AG10803 (cell line): Measurements from ENCODE around the gene GGCX.

Source experiments
- DNase-seq: peaks from one replicate; pipeline ENCODE4 v3.0.0; 2010; ENCODE audit warnings: low read depth
- H3K4me3 ChIP-seq: 2 replicates; pipeline ENCODE4 v1.5.1; 2011; ENCODE audit warnings: mild to moderate bottlenecking, low read length, control low read depth
- CTCF ChIP-seq: conservative IDR thresholded peaks from 2 replicates; pipeline ENCODE4 v1.5.1; 2011; ENCODE audit warnings: mild to moderate bottlenecking, low read length, control low read depth, inconsistent platforms

Gene GGCX

GRCh38 chr2:85504778-85505261 is 56.5 kb downstream of the GGCX start:
- DNase-seq = peak; percentile 92
- H3K4me3 ChIP-seq = no peak overlapping the region
- TF ChIP-seq CTCF = no peak

- no peak overlapping the region for H3K4me3 ChIP-seq
- peak; percentile 82 for DNase-seq
- no peak for TF ChIP-seq CTCF
Measured at GRCh38 chr2:85503851-85504777, 57.2 kb downstream of the GGCX start.

- no peak overlapping the region for H3K4me3 ChIP-seq
- no peak for TF ChIP-seq CTCF
- DNase-seq = no peak
Measured at GRCh38 chr2:85503168-85503850, 58.0 kb downstream of the GGCX start.

- no peak for TF ChIP-seq CTCF
- no peak overlapping the region for H3K4me3 ChIP-seq
- DNase-seq = no peak
Measured at GRCh38 chr2:85502720-85503119, 58.6 kb downstream of the GGCX start.

GRCh38 chr2:85501248-85501647 is 60.0 kb downstream of the GGCX start:
- no peak overlapping the region for H3K4me3 ChIP-seq
- DNase-seq = no peak
- no peak for TF ChIP-seq CTCF

GRCh38 chr2:85497944-85498630 is 63.2 kb downstream of the GGCX start:
- TF ChIP-seq CTCF = no peak
- no peak for DNase-seq
- no peak overlapping the region for H3K4me3 ChIP-seq
